Medulla oblongata (tissue), 1 donor: ENCODE results near the gene NPAT.

ENCODE experiments used
- DNase-seq: peaks from one replicate; pipeline ENCODE4 v3.0.0-alpha.2; 2015; ENCODE audit errors: extremely low spot score

The NPAT gene

DNA sequence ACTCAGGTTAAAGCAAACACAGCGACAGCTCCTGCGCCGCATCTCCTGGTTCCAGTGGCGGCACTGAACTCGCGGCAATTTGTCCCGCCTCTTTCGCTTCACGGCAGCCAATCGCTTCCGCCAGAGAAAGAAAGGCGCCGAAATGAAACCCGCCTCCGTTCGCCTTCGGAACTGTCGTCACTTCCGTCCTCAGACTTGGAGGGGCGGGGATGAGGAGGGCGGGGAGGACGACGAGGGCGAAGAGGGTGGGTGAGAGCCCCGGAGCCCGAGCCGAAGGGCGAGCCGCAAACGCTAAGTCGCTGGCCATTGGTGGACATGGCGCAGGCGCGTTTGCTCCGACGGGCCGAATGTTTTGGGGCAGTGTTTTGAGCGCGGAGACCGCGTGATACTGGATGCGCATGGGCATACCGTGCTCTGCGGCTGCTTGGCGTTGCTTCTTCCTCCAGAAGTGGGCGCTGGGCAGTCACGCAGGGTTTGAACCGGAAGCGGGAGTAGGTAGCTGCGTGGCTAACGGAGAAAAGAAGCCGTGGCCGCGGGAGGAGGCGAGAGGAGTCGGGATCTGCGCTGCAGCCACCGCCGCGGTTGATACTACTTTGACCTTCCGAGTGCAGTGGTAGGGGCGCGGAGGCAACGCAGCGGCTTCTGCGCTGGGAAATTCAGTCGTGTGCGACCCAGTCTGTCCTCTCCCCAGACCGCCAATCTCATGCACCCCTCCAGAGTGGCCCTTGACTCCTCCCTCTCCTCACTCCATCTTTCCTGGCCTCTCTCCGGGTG lies at the start of gene NPAT, which contains the start of gene ATM:
Gene NPAT, minus strand, starts transcription at position 65 of the 774 bp plus-strand sequence. CDS start 102 bp downstream, outside the sequence.
Gene ATM, plus strand, starts transcription at position 494 of the 774 bp plus-strand sequence. CDS start 4,558 bp downstream, outside the sequence.
- DNase-seq: peak; percentile 100

DNA sequence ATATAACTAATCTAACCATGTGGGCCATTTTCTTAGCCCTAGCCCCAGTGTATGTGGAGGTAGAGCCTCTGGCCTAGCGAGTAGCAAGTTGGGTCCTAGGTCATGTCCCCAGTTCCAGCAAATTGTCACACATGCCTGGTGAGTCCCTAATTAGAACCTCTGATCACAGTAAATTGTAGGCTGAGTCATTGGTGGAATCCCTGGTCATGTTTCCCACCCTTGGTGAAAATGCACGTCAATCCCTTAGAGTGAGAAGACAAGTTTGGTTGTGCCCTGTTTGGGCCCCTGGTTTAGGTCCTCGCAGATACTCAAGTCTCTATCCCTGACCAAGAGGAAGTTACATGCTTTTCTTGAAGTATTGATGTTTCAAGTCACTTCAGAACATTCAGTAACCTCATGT lies 47.1 kb upstream of the NPAT start:
- no peak for DNase-seq

DNA sequence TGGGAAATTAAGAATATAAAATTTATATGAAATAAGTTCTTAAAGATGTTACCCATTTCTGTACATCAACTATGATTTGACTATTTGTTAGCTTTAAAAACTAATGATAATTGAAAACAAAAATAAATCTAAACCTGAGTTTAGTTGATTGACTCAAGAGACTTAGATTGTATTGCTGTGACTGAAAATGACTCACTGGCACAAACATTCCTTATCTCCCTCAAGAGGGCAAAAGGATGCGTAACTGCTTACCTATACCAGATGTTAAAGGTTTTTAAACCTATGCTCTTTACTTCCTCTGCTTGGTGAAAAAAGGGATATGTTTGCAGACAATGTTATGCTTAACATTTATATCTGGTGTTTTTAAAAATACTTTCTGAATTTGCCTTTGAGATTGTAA lies 30.7 kb upstream of the NPAT start:
- no peak for DNase-seq

DNA sequence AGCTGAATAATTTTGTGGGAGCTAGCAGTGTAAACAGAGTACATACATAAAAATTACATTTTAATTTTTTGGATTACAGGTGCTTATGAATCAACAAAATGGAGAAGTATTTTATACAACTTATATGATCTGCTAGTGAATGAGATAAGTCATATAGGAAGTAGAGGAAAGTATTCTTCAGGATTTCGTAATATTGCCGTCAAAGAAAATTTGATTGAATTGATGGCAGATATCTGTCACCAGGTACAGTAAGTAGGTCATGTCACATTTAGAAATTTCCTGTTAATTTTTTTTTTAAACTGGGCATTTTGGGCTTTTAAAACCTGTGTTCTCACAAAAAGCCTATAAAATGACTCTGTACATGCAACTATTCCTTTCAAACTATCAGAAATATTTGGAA lies 24.4 kb upstream of the NPAT start:
- DNase-seq: no peak

DNA sequence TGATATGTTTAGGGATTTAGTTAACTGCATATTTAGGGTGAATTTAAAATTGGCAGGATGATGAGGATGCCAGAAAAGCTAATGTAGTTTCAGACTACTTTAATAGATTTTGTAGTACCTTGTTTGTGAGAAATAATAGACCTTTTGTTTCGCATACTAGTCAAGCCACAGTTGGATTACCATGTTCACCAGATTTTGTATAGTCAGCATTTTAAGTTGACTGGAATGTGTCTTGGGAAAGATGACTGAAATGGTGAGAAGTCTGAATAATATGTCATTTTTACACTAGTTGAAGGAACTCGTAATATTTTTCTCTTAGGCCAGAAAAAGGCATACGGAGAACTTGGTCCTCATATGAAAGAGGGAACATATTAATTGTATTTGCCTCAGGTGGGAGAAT lies 23.9 kb upstream of the NPAT start:
- no peak for DNase-seq

DNA sequence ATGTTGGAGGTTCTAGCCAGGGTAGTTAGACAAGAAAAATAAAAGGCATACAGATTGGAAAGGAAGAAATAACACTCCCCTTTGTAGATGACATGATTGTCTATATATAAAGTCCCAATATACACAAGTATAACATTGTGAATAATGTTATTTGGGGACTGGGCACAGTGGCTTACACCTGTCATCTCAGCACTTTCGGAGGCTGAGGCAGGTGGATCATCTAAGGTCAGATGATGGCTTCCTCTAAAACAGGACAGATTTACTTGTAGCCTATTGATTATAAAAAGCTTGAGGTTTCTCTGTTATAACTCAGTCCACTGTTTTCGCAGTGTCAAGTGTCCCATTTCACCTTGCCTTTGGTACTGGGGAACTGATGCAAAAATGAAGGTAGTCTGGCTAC lies 20.0 kb upstream of the NPAT start:
- DNase-seq: no peak

DNA sequence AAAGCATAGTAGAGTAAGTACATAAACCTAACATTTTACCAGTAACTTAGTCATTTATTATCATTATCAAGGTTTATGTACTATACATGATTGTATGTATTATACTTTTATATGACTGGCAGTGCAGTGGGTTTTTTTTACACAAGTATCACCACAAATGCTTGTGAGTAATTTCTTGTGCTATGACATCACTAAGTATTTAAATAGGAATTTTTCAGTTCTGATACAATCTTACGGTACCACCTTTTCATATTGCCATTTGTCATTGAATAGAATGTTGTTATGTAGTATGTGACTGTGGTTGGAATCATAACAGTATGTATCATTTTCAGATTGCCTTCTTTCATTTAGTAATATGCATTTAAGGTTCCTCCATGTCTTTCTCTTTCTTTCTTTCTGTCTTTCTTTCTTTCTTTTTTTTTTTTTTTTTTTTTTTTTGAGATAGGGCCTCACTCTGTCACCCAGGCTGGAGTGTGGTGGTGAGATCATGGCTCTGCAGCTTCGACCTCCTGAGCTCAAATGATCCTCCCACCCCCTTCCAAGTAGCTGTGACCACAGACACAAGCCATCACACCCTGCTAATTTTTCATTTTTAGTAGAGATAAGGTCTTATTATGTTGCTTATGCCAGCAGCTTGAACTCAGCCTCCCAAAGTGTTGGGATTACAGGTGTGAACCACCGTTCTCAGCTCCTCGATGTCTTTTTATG lies 19.0 kb upstream of the NPAT start:
- no peak for DNase-seq

DNA sequence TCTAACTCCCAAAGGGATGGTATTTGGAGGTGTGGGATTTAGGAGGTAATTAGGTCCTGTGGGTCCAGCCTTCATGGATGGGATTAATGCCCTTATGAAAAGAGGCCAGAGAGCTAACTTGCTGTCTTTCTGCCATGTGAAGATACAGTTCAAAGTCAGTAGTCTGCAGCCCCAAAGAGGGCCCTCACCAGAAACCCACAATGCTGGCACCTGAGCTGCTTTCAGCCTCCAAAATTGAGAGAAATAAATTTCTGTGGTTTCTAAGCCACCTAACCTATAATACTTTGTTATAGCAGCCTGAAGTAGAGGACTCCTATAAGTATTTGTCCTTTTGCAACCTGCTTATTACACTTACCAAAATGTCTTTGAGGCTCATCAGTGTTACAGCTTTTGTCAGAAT lies 16.6 kb upstream of the NPAT start:
- no peak for DNase-seq

DNA sequence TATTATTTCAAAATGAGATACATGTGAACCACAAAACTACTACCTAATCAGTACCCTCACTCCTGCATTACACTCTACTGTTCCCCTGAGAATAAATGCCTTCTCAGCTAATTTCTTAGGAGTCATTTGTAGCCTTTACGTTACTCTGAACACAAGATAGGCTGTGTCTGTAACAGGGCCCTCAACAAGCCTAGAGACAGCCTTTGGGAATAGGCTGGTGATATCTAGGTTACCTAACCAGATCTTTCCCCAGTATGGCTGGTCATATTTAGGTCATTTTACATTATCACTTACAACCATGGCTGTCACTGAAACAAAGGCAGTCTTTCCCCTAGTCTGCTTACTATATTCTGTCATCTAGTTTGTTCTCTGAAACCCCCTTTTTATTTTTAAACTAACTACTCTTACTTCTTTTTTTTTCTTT lies 14.6 kb upstream of the NPAT start:
- no peak for DNase-seq

DNA sequence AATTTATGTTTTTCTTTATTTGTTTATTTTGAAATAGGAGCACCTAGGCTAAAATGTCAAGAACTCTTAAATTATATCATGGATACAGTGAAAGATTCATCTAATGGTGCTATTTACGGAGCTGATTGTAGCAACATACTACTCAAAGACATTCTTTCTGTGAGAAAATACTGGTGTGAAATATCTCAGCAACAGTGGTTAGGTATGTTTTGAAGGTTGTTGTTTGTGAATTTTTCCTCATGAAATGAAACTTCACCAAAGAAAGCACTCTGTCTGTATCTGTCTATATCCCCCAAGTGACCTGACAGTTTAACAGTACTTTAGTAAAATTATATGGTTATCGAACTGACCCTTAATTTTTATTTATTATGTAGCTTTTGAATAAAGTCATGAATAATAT lies 13.2 kb upstream of the NPAT start:
- DNase-seq: no peak

DNA sequence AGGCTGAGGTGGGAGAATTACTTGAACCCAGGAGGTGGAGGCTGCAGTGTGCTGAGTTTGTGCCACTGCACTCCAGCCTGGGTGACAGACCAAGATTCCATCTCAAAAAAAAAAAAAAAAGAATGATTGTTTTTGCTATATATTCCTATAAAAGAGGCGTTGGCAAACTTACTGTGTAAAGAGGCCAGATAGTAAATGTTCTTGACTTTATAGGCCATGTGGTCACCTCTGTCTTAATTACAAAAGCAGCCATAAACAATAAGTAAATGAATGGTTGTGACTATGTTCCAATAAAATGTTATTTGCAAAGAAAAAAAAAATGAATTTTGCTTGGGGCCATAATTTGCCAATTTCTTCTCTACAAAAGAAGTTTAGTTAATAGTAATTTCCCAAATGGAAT lies 12.8 kb upstream of the NPAT start:
- no peak for DNase-seq

DNA sequence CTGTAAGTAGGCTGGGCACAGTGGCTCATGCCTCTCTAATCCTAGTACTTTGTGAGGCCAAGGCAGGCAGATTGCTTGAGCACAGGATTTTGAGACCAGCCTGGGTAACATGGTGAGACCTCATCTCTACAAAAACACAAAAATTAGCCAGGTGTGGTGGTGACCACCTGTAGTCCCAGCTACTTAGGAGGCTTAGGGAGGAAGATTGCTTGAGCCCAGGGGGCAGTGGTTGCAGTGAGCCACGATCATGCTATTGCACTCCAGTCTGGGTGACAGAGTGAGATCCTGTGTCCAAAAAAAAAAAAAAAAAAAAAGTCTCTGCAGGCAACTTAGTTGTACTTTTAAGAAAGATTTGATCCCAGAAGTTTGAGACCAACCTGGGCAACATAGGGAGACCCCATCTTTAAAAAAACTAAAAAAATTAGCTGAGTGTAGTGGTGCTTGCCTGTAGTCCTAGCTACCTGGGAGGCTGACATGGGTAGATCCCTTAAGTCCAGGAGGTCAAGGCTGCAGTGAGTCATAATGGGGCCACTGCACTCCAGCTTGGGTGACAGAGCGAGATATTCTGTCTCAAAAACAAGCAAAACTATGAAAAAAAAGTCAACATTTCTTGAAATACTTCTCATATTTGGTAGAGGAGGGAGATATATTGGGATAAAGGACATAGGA lies 11.0 kb upstream of the NPAT start:
- DNase-seq: no peak

DNA sequence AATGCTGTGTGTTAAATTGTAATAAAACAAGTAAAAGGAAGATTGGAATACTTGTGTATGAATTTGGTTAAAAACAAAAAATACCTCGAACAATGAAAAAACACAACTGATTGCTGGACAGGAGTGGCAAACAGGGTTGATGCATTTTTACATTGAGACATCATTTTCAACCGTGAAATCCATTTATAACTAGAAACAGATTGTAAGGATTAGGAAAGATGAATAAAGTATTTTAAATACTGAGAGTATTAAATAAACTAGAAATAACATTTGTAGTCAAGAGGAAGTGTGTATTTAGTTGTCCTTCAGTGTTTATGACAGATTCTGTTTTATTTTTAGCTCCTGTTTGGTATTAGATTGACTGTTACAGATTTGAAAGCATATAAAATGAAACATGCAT lies 5.8 kb upstream of the NPAT start:
- DNase-seq: no peak

DNA sequence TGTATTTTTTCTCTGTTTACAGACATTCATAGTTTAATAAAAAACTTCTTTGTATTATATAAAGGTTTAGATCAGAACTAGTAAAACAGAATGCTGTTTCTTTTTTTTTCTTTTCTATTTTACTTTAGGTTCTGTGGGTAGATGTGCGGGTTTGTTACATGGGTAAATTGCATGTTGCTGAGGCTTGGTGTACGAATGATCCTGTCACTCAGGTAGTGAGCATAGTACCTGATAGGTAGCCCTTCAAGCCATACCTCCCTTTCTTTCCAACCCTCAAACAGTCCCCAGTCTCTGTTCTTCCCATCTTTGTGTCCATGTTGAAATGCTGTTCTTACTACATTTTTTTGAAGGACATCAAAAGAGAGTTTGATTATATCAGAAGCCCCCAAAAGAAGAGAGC lies 3.6 kb upstream of the NPAT start:
- no peak for DNase-seq

DNA sequence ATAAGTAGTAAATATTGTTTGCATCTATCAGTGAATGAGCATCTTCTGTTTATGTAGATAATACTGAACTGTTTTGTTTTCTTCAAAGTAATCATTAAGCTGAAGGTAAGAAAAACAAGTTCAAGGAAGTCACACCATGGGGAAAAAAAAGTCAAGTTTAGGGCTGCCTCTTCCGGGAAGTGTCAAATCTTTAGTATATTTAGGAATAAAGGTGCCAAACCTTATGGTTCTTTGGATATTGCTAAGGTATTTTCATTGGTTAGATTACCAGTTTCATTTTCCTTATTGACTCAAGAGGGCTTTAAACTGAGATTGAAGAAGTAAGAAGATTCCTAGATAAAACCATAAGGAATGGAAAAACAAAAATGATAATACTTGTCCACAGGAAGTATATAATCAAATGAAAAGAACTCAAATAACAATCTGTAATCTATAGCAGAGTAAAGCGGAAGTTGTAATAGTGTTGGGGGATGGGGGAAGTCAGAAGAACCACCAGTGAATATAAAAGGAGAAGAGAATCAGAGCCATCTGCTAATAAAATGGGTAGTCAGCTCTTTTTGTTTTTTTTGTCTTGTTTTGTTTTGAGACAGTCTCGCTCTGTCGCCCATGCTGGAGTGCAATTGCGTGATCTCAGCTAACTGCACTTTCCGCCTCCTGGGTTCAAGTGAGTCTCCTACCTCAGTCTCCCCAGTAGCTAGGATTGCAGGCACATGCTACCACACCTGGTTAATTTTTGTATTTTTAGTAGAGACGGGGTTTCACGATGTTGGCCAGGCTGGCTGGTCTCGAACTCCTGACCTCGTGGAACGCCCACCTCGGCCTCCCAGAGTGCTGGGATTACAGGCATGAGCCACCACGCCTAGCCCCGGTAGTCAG lies 2.7 kb upstream of the NPAT start:
- peak; percentile 60 for DNase-seq

DNA sequence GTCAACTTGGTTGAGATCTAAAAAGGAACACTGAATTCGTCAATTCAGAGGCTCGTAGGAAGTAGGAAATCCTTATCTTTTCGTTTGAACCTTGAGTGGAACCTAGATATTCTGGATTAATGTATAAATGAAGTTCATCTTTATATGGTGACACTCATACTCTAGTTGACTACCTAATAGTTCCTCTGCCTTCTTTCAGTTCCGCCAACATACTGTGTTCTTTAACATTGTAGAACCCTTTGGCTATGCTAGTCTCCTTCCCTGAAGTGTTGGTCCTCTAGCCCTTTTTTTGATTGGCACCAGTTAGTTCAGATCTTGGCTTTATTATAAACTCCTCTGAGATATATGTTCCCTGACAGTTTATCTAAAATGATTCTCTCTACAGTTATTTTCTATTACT lies 1.9 kb upstream of the NPAT start:
- DNase-seq: peak; percentile 57

DNA sequence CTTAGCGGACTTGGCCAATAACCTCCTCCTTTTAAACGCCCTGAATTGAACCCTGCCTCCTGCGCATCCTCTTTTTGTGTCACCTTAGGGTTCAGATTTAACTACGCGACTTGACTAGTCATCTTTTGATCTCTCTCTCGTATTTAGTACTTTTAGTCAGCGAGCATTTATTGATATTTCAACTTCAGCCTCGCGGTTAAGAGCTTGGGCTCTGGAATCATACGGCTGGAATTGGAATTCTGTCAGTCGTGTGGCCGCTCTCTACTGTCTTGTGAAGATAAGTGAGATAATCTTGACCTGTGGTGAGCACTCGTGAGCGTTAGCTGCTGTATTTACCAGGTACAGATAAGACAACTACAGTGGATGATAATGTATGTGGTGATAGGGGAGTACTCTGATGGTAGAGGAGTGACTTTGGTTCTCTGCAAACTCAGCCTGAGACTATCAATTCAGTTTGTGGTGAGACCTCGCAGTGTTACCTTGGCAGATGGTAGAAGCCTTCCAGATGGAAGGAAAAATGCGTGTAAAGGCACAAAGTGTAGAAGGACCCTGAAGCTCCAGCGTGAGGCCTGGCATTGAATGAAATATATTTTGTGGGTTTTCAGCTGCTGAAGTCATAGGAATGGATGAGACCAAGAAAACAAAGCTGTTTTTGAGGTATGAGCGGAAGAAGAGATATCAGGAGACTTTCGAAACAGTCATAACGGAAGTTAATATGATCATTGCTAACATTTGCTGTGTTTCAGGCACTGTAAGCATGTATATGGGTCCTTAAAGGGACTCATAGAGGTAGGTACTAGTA lies 1.1 kb upstream of the NPAT start:
- DNase-seq: no peak

DNA sequence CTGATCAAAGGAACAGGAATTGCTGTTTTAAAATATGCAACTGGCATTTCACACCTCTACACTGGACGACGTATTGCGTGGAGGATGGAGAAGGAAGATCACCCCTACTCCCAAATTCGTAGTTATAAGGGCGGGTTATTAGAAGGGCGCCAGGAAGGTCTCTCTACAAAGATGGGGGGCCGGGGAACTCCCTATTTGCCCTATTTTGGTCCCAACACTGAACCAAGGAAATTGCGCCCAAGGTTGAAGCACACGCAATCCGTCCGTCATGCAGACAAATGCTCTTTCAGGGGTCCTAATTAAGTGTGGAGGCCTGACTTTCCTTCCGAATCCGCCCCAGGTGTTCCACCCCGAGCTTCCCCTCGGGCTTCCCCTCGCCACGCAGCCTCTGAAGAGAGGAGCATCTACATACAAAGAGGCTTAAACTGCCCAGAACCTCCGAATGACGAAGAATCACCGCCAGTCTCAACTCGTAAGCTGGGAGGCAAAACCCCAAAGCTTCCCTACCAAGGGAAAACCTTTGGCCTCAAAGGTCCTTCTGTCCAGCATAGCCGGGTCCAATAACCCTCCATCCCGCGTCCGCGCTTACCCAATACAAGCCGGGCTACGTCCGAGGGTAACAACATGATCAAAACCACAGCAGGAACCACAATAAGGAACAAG lies 396 bp downstream of the NPAT start:
- DNase-seq: no peak

DNA sequence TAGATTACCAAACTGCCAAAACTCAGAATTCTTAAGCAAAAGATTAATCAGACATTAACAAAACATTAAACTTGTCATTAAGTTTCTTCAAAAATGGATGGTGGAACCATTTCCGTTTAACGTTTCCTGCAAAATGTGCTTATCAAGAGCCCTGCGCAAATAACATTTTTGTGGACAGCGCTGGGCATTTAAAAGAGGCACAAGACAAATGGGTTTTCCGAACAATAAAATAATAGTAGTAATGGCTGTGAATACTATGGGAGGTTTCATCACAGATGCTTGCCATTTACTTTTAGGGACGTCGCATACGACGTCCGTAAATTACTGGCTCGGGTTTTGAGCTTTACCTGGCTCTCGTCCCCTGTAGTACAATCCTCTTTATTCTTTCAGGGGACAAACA lies 1.1 kb downstream of the NPAT start:
- peak; percentile 5 for DNase-seq

DNA sequence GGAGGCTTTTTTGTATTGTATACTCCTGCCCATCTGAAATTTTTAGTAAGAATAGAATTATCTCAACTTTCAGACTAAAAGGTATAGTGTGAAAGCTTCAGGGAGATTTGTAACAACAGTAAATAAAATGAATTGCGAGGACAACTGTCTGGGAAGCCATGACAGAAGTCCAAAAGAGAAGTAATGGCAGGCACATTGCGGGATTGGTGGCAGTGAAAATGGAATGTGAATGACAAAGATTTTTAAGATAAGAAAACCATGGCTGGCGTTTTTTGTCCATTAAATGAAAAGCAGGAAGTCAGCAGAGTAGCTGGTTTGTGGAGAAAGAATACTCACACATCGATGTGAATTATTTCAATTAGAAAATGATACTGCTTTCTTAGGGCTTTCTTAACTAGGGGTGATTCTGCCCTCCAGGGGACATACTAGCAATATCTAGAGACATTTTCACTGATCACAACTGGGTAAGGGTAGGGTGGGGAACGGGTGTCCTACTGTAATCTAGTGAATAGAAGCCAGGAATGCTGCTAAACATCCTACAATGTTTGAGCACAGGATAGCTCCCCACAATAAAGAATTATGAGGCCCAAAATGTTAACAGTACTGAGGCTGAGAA lies 1.6 kb downstream of the NPAT start:
- DNase-seq: peak; percentile 14
